ENCODE results near the gene ZNF264.

The ZNF264 gene

DNA sequence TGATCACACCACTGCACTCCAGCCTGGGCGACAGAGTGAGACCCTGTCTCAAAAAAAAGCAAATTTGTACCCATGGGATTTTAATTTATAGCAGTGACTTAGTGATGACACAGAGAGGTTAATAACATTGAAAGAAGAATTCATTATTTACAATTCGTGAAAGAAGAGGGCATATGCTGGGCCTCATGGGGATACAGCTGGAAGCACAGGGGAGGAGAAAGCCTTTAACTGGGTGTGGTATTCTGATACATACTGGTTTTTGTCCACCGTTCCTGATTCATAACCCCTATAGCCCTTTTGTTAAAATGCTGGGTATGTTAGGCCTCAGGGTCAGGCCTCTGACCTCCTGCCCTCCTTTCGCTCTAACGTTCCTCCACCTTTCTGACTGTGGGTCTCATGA lies 10.9 kb downstream of the ZNF264 start:
- TF ChIP-seq CTCF (IDR thresholded peaks at IDR 0.05; ENCODE audit: insufficient read depth, low read length) (no peak), REST (IDR thresholded peaks at IDR 0.05; ENCODE audit: insufficient replicate concordance, low read depth) (no peak), GABPA (IDR thresholded peaks at IDR 0.05; ENCODE audit: low read depth) (no peak), POLR2AphosphoS5 (IDR thresholded peaks at IDR 0.05; ENCODE audit: low read depth) (no peak), SPI1 (IDR thresholded peaks at IDR 0.05; ENCODE audit: borderline replicate concordance, low read depth) (no peak)
- no peak for DNase-seq (ENCODE audit: low read depth in 1 of 2, low spot score in 1 of 2)
- no peak overlapping the region for H3K27ac ChIP-seq (replicated peaks)
- no peaks in the 10 kb centered on the region for H3K27me3 ChIP-seq (ENCODE audit: insufficient read depth, poor library complexity, severe bottlenecking)
- H3K4me3 ChIP-seq (replicated peaks; ENCODE audit: insufficient read depth, low read length) = no peak overlapping the region

DNA sequence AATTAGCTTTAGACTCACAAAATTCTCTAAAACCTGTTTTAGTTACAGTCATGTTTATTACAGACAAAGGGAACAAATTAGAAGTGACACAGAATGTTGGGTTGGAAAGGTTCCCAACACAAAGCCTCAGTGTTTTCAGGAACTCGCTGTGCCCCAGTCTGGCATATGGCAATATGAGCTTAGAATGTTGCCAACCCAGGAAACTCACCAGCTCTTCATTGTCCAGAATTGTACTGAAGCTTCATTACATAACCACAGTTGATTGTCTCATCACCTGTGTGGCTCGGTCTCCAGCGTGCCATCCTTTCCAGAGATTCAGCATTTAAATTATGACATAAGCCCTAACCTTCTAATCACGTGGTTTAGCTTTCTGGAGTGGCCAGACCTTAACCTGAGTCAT lies 19.1 kb downstream of the ZNF264 start:
- no peak overlapping the region for H3K27ac ChIP-seq (replicated peaks)
- TF ChIP-seq POLR2AphosphoS5 (IDR thresholded peaks at IDR 0.05; ENCODE audit: low read depth) (no peak), REST (IDR thresholded peaks at IDR 0.05; ENCODE audit: insufficient replicate concordance, low read depth) (no peak), SPI1 (IDR thresholded peaks at IDR 0.05; ENCODE audit: borderline replicate concordance, low read depth) (no peak), CTCF (IDR thresholded peaks at IDR 0.05; ENCODE audit: insufficient read depth, low read length) (no peak), GABPA (IDR thresholded peaks at IDR 0.05; ENCODE audit: low read depth) (no peak)
- no peak for DNase-seq (ENCODE audit: low read depth in 1 of 2, low spot score in 1 of 2)
- no peak overlapping the region for H3K4me3 ChIP-seq (replicated peaks; ENCODE audit: insufficient read depth, low read length)
- no peaks in the 10 kb centered on the region for H3K27me3 ChIP-seq (ENCODE audit: insufficient read depth, poor library complexity, severe bottlenecking)

DNA sequence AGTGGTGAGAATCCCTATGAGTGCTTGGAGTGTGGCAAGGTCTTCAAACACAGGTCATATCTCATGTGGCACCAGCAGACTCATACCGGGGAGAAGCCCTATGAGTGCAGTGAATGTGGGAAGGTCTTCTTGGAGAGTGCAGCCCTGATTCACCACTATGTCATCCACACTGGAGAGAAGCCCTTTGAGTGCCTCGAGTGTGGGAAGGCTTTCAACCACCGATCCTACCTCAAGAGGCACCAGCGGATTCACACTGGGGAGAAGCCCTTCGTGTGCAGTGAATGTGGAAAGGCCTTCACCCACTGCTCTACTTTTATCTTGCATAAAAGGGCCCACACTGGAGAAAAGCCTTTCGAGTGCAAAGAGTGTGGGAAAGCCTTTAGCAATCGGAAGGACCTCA lies 20.8 kb downstream of the ZNF264 start:
- Histone ChIP-seq H3K27ac (replicated peaks) (no peak overlapping the region), H3K4me3 (replicated peaks; ENCODE audit: insufficient read depth, low read length) (no peak overlapping the region), H3K27me3 (ENCODE audit: insufficient read depth, poor library complexity, severe bottlenecking) (no peaks in the 10 kb centered on the region)
- no peak for DNase-seq (ENCODE audit: low read depth in 1 of 2, low spot score in 1 of 2)
- TF ChIP-seq REST (IDR thresholded peaks at IDR 0.05; ENCODE audit: insufficient replicate concordance, low read depth) = no peak
- TF ChIP-seq CTCF (IDR thresholded peaks at IDR 0.05; ENCODE audit: insufficient read depth, low read length) = no peak
- no peak for TF ChIP-seq POLR2AphosphoS5 (IDR thresholded peaks at IDR 0.05; ENCODE audit: low read depth)
- no peak for TF ChIP-seq GABPA (IDR thresholded peaks at IDR 0.05; ENCODE audit: low read depth)
- TF ChIP-seq SPI1 (IDR thresholded peaks at IDR 0.05; ENCODE audit: borderline replicate concordance, low read depth) = no peak
